GM12891 (cell line): ENCODE data around the gene TBC1D22A.

Source experiments
- POLR2A ChIP-seq: IDR thresholded peaks from 2 replicates; pipeline ENCODE4 v1.6.1; 2011; ENCODE audit warnings: low read depth, low read length, control low read depth
- POLR2AphosphoS5 ChIP-seq: IDR thresholded peaks from 2 replicates; pipeline ENCODE4 v1.6.1; 2011; ENCODE audit warnings: low read depth, low read length, control low read depth

DNA sequence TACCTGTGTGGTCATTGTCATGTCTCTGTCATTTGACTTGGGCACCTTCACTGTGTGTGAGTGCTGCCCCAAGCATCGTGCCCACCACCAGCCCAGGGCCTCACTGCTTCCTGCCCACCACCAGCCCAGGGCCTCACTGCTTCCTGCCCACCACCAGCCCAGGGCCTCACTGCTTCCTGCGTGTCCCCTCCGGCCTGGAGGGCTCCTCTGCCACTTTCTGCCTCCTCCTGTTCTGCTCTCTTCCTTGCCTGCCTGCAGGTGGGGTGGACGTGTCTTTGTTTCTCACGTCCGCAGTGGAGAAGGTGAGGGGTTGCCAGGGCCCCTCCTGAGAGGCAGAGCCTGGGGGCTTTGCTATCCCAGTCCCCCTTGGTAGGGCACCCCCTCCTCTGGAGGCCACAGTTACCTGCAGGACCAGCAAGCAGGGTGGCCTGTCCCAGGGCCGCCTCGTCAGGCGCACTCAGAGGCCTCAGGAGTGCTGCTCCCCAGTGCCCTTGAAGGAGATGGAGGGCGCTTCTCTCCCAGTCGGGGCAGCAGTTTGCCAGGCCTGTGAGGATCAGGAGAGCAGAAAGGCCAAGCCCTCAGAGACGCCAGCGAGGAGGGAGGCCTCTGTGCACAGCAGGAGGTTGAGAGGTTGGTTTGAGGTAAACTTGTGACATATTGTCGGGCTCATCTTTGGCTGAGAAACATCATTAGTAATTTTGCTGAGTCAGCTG, 290.7 kb downstream of the TBC1D22A start:
- no peak for TF ChIP-seq POLR2A
- TF ChIP-seq POLR2AphosphoS5, result no peak
